ENCODE results near the gene GUCD1. TPM values are rescaled to one million over a fixed set of nuclear protein-coding genes. Genes with fewer than 3 reads are reported as not detected.

The GUCD1 gene
- total and polyA plus RNA-seq, 2 of the 13 experiments (the other 11 are each of a cell fraction or from before 2014, with no cell fraction given) = 128 to 245 TPM

DNA sequence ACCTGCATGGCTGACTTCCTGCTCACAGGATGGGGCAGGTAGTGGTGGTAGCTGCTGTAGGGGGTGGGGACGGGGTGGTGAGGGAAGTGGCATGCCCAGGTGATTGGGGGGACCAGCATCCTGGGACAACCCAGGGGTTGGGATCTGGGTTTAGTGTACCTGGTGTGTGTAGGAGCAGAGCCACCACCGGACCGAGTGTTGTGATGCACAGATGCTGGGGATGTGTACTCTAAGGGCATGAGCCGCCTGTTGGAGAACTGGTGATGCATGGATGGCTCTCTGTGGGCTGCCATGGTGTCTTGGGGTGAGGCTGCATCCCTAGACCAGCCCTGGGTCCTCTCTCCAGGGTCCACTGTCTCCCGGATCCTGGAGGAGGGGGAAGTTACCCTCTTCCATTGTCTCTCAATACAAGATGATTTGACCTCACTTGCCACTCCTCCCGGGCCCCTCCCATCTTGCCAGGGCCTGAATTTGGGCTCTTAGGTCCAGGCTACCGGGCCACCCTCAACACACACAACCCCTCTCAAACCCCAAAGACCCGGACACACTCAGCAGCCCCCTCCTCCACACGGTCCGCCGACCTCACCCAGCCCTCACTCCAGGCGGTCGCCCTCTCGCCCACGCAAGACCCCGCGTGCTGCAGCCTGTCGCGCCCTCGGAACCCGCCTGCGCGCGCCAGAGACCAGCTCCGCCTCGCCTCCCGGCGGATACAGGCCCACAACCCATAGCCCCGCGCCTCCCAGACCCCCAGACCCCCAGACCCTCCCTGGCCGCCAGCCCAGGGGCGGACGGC, 37.3 kb upstream of the GUCD1 start:
- Histone ChIP-seq H3K4me3 (replicated peaks in 1 of 3; ENCODE audit: insufficient read depth in 1 of 3, low read depth in 2 of 3, low read length in 3 of 3) (peak overlapping the region; percentile 79 to 88 (median 84)), H3K27me3 (ENCODE audit: control insufficient read depth in 1 of 2, insufficient read depth in 2 of 2, low read length in 2 of 2) (no peaks in the 10 kb centered on the region; a peak in 1 of 5 replicates), H3K9ac (ENCODE audit: insufficient read depth, low read depth, low read length) (peak overlapping the region; percentile 94), H3K4me2 (ENCODE audit: low read depth, low read length) (peak overlapping the region; percentile 95), H3K4me1 (ENCODE audit: insufficient read depth, low read length) (peaks cover 80% of the 10 kb centered on the region), H3K36me3 (replicated peaks in 1 of 2; ENCODE audit: control insufficient read depth in 1 of 2, insufficient read depth in 2 of 2, low read length in 2 of 2) (peaks cover 6 to 14% of the 10 kb centered on the region in 2 experiments; a peak in 4 of 5 replicates), H3K27ac (ENCODE audit: extremely low read length, insufficient read depth, low read length) (peak overlapping the region; percentile 75), H2AFZ (ENCODE audit: low read length) (no peak overlapping the region), H4K20me1 (ENCODE audit: insufficient read depth, low read length) (no peaks in the 10 kb centered on the region), H3K79me2 (ENCODE audit: insufficient read depth, low read length) (peaks cover 10% of the 10 kb centered on the region), H3K9me3 (ENCODE audit: low read length) (no peaks in the 10 kb centered on the region)
- intact Hi-C loops (cut with micrococcal nuclease; ENCODE audit: unreplicated experiment) (no loop called here), in situ Hi-C loops (cut with HindIII; ENCODE audit: extremely low pct_ligation_motif_present, low pct_unique_long_range_greater_than_20kb) (loop anchor here (5.0 kb wide), 1 partner anchor 35 kb away; the partner anchor contains the start of genes GUCD1 and SNRPD3)
- DNase-seq (ENCODE audit: low spot score) = no peak
- WGBS (ENCODE audit: low lambda C conversion rate) = 7% methylated on average over 24 of the region's 33 CpGs
- POLR2A ChIA-PET = interaction anchor here (0.9 to 5.7 kb wide), 14 partner anchors 8 to 87 kb away, joined by 3 to 76 read pairs (median 6); partner anchors contain the start of genes GGT1, GUCD1 and SNRPD3
- TSS peak; percentile 74 for BruUV-seq (replicated peaks)
- ATAC-seq = no peak
- FAIRE-seq = no peak
- CTCF ChIA-PET (ENCODE audit: low intra/inter-chr PET ratio, low total read pairs) = no interaction called here
- TF ChIP-seq ZNF773 (CRISPR knock-in tag; IDR thresholded peaks at IDR 0.05; ENCODE audit: borderline replicate concordance) (no peak), AGO2 (optimal IDR thresholded peaks at IDR 0.05; ENCODE audit: low read depth, low read length) (peak; percentile 44), NFE2 (CRISPR knock-in tag; IDR thresholded peaks at IDR 0.05) (no peak), PHF8 (CRISPR knock-in tag; IDR thresholded peaks at IDR 0.05) (peak; percentile 2; the same call in 1 of the 2 replicates), SMARCC2 (IDR thresholded peaks at IDR 0.05) (no peak), ISX (CRISPR knock-in tag; conservative IDR thresholded peaks at IDR 0.05) (no peak), MXI1 (IDR thresholded peaks at IDR 0.05; ENCODE audit: borderline replicate concordance, low read depth, low read length) (no peak), TEAD3 (CRISPR knock-in tag; optimal IDR thresholded peaks at IDR 0.05; ENCODE audit: borderline replicate concordance) (peak; percentile 16)
- TF ChIP-seq, protein P1, sequence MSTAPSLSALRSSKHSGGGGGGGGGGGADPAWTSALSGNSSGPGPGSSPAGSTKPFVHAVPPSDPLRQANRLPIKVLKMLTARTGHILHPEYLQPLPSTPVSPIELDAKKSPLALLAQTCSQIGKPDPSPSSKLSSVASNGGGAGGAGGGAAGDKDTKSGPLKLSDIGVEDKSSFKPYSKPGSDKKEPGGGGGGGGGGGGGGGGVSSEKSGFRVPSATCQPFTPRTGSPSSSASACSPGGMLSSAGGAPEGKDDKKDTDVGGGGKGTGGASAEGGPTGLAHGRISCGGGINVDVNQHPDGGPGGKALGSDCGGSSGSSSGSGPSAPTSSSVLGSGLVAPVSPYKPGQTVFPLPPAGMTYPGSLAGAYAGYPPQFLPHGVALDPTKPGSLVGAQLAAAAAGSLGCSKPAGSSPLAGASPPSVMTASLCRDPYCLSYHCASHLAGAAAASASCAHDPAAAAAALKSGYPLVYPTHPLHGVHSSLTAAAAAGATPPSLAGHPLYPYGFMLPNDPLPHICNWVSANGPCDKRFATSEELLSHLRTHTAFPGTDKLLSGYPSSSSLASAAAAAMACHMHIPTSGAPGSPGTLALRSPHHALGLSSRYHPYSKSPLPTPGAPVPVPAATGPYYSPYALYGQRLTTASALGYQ (CRISPR knock-in tag; IDR thresholded peaks at IDR 0.05) = no peak
- TF ChIP-seq, protein P2, sequence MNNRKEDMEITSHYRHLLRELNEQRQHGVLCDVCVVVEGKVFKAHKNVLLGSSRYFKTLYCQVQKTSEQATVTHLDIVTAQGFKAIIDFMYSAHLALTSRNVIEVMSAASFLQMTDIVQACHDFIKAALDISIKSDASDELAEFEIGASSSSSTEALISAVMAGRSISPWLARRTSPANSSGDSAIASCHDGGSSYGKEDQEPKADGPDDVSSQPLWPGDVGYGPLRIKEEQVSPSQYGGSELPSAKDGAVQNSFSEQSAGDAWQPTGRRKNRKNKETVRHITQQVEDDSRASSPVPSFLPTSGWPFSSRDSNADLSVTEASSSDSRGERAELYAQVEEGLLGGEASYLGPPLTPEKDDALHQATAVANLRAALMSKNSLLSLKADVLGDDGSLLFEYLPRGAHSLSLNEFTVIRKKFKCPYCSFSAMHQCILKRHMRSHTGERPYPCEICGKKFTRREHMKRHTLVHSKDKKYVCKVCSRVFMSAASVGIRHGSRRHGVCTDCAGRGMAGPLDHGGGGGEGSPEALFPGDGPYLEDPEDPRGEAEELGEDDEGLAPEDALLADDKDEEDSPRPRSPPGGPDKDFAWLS (CRISPR knock-in tag; IDR thresholded peaks at IDR 0.05; ENCODE audit: borderline replicate concordance) = 0 out of 2 replicates have a peak, but pooled peaks have one; percentile 22
- TF ChIP-seq, protein P3, sequence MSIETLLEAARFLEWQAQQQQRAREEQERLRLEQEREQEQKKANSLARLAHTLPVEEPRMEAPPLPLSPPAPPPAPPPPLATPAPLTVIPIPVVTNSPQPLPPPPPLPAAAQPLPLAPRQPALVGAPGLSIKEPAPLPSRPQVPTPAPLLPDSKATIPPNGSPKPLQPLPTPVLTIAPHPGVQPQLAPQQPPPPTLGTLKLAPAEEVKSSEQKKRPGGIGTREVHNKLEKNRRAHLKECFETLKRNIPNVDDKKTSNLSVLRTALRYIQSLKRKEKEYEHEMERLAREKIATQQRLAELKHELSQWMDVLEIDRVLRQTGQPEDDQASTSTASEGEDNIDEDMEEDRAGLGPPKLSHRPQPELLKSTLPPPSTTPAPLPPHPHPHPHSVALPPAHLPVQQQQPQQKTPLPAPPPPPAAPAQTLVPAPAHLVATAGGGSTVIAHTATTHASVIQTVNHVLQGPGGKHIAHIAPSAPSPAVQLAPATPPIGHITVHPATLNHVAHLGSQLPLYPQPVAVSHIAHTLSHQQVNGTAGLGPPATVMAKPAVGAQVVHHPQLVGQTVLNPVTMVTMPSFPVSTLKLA (IDR thresholded peaks at IDR 0.05) = no peak
- TF ChIP-seq, protein P4, sequence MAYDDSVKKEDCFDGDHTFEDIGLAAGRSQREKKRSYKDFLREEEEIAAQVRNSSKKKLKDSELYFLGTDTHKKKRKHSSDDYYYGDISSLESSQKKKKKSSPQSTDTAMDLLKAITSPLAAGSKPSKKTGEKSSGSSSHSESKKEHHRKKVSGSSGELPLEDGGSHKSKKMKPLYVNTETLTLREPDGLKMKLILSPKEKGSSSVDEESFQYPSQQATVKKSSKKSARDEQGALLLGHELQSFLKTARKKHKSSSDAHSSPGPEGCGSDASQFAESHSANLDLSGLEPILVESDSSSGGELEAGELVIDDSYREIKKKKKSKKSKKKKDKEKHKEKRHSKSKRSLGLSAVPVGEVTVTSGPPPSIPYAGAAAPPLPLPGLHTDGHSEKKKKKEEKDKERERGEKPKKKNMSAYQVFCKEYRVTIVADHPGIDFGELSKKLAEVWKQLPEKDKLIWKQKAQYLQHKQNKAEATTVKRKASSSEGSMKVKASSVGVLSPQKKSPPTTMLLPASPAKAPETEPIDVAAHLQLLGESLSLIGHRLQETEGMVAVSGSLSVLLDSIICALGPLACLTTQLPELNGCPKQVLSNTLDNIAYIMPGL (CRISPR knock-in tag; IDR thresholded peaks at IDR 0.05; ENCODE audit: borderline replicate concordance in 1 of 2, low read depth in 1 of 2) = peak in 1 of 2 experiments; percentile 2; a peak in 1 of 4 replicates
